Measurements from ENCODE around the gene PRKN.
"Not testable (repeated sequence)": the region's sequence is repeated elsewhere in the genome, so short reads cannot be mapped to it uniquely, and the experiment has no call there.

Gene PRKN

GRCh38 chr6:162710419-162710818 lies 17.1 kb downstream of the PRKN start:
- DNase-seq, result no peak

- no peak for DNase-seq
Observed at GRCh38 chr6:162709431-162709830, 18.1 kb downstream of the PRKN start.

GRCh38 chr6:162708971-162709370 lies 18.6 kb downstream of the PRKN start:
- no peak for DNase-seq

GRCh38 chr6:162706232-162706631 lies 21.3 kb downstream of the PRKN start:
- DNase-seq, result no peak

DNA sequence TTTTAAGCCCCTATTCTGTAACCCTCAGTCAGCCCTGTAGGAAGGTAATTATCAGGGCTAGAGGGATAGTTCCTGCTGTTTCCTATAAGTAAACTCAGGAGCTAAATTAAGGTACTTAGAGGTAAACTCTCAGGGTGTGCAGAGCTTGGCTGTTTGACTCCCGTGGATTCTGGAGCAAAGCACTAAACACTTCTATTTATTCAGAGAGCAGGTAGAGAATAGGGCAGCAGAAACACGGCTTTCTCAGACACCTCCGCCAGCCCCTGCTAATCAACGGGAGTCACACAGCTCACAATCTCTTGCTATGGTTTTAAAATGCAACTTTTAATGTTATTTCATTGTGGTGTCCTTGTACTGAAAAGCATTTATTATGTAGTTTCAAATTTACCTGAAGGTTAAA lies 21.8 kb downstream of the PRKN start:
- DNase-seq, result no peak

GRCh38 chr6:162704001-162704400 lies 23.6 kb downstream of the PRKN start:
- no peak for DNase-seq

DNA sequence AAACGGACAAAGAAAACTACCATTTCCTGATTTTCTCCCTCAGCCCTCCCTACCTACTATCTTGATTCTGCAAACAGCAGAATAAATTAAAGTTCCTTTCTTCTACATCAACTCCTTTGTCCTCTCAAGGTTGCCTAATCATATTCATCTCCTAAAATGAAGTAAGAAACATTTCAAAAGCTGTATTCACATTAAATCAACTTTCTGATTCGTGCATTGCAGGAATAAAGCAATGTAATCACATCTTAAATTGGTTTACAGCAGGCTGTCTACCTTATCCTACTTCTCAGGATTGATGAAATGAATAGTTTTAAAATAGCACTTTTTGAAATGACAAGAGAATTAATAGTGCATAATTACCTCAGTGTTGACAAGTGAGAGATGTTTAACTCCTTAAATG lies 25.1 kb downstream of the PRKN start:
- DNase-seq, result no peak

DNA sequence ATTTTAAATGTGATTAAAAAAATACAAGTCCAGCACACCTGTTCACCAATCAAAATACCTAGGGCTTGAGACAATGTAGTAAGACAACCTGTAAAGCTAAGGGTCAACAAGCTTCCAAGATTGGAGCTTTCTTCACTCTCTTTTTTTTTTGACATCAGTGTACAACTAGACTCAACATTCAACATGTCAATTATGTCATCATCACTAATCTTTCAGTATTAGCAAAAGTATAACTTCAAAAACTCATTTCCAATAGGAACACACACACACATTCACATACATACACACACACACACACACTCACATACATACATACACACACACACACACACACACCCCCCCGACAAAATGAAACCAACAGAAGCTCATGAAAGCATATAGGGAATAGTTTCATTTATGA lies 26.0 kb downstream of the PRKN start:
- DNase-seq, result no peak

DNA sequence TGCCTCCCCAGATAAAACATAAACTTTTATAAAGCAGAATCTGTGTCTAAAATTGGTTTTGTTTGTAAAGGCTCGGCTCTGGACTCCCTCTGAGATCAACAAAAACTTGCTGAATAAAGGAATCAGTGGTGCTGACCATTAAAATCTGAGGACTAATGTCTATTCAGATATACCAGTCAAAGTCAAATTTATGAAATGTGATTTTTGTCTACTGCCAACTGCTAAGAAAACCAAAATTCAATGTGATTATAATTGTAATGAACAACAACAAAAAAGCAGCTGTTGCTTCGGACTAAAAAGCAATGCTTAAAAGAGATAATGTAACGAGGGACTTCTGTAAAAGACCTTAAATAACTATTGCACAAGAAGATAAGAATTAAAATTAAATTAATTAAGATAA lies 26.6 kb downstream of the PRKN start:
- DNase-seq, result no peak

- DNase-seq, result no peak
Observed at GRCh38 chr6:162699961-162700360, 27.6 kb downstream of the PRKN start.

- no peak for DNase-seq
Observed at GRCh38 chr6:162698440-162698839, 29.1 kb downstream of the PRKN start.

- DNase-seq, result no peak
Observed at GRCh38 chr6:162697872-162698403, 29.6 kb downstream of the PRKN start.

DNA sequence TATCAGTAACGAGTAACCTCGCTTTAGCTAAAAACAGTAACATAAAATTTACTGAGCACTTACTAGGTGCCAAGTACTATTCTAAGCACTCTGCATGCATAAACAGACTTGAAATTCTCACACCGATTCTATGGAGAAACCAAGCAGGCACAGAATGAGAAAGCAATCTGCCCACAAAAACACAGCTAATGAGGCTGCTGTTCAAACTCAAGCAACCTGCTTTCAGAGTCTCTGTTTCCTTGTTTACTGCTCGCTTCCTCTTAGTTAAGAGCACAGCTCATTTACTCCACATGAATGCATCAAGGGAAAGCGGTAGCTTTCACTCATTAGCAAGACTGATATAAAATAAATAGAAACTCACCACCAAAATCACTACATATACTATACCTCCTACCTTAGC lies 37.4 kb downstream of the PRKN start:
- no peak for DNase-seq

GRCh38 chr6:162688751-162689345 lies 38.7 kb downstream of the PRKN start:
- no peak for DNase-seq

DNA sequence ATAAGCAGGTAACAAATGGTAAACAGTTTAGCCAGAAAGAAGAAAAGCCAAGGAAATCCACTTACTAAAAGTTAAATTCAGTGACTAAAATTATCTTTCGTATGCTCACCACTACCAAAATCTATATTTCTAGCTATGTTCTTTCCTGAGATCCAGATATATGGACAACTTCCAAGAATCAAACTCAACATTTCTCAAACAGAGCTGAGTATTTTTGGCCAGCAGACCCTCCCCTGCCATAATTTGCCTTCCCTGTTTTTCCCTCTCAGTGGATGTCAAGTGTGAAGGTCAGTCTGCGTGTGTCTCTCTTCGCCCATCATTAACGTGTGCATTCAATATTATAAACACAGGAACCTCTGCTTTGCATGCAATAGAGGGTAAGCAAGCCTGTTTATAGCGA lies 42.0 kb downstream of the PRKN start:
- DNase-seq, result no peak

DNA sequence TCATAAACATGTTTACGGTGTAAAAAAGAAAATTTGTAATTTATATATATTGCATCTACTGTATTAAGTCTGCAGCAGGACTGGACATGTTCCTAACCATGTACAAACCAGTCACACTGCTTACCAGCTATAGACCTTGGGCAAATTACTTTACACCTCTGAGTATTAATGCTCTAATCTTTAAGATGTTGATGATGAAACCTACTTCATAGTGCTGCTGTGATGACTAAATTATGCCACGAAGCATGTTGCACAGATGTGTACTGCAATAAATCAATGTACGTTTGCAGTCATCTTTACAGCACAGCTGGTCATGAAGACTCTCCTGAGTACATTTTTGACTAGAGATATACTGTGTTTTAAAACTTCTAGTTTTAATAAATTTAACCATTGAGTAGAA lies 42.6 kb downstream of the PRKN start:
- no peak for DNase-seq

DNA sequence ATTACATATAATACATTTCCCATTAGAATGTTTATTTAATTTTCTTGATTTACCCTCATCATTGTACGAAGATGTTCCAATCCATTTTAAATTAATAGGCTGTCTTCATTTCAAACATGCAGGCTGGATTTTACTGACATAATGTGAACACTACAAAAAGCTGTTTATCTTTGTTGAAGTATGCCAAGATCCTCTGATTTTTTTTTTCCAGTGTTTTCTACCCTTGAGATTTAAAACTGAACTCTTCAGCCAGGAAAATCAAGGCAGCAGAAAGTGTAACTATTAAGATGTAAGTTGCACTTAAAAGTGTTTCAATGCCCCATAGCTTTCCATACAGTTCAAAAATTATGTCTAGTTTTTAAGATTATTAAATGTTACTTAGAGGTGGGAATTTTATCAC lies 43.5 kb downstream of the PRKN start:
- DNase-seq, result no peak

- no peak for DNase-seq
Observed at GRCh38 chr6:162683135-162683534, 44.4 kb downstream of the PRKN start.

DNA sequence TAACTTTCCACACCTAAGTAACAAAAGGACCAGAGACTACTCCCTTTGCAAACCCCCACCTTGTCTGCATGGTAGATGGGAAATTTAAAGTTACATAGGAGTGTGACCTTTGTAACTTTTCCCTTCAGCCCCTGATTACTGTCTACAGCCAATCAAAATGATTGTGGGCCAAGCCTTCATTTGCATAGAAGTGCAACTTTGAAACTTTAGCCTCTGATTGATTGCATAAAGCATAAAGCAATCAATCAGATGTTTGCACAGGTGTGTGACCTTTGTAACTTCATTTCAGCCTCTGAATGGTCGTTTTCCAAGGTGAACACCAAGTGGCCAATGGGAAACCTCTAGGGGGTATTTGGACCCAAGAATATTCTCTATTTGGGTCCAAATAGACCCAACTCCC lies 46.1 kb downstream of the PRKN start:
- DNase-seq, result no peak

GRCh38 chr6:162680871-162681270 lies 46.7 kb downstream of the PRKN start:
- DNase-seq, result no peak

- DNase-seq, result no peak
Observed at GRCh38 chr6:162680367-162680766, 47.2 kb downstream of the PRKN start.

- DNase-seq, result no peak
Observed at GRCh38 chr6:162679681-162680080, 47.9 kb downstream of the PRKN start.

DNA sequence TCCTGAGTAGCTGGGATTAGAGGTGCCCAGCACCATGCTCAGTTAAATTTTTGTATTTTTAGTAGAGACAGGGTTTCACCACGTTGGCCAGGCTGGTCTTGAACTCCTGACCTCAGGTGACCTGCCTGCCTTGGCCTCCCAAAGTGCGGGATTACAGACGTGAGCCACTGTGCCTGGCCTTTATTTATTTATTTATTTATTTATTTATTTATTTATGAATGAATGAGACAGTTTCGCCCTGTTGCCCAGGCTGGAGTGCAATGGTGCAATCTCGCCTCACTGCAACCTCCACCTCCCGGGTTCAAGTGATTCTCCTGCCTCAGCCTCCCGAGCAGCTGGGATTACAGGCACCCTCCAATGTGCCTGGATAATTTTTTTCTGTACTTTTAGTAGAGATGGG lies 48.7 kb downstream of the PRKN start:
- not testable (repeated sequence) for DNase-seq

GRCh38 chr6:162675503-162675902 lies 52.1 kb downstream of the PRKN start:
- DNase-seq, result no peak

DNA sequence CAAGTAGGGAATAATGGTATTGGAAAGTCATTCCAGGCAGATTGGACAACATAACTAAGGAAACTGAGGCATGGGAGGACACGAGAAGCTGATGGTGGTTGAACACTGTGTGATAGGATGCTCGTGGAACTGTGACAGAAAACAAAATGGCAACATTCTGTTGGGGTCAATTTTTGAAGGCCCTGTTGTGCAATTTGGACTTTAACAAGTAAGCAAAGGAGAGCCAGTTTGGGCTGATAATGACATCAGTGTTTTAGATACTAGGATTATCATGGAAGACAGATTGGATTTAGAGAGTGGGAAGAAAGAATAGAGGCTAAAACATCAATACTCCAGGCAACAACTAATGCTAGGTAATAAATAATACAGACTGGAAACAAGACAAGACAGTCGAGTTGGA lies 53.1 kb downstream of the PRKN start:
- DNase-seq, result no peak

All from activated T-cell treated with anti-CD3 and anti-CD28 coated beads, Interleukin-2, amount 50 U/mL, for 48 hours (primary cell).